Hepatocyte (in vitro differentiated cells): ENCODE data around the gene FEM1C. TPM values are rescaled to one million over a fixed set of nuclear protein-coding genes. Genes with fewer than 3 reads are reported as not detected.

Source experiments
- DNase-seq: peaks from one replicate; pipeline ENCODE4 v3.0.0-alpha.2; 2016; ENCODE audit warnings: low spot score
- H2AFZ ChIP-seq: fragments of 200-600 bp; sonication (generic); 2 replicates; pipeline ENCODE4 v1.6.0; 2016; ENCODE audit warnings: antibody characterized with exemption, mild to moderate bottlenecking
- H3K27ac ChIP-seq: fragments of 200-600 bp; sonication (generic); 2 replicates; pipeline ENCODE4 v1.5.1; 2016; ENCODE audit warnings: mild to moderate bottlenecking
- H3K27me3 ChIP-seq: fragments of 200-600 bp; sonication (generic); 2 replicates; pipeline ENCODE4 v1.6.1; 2016
- H3K36me3 ChIP-seq: fragments of 200-600 bp; sonication (generic); replicated peaks from 2 replicates; pipeline ENCODE4 v1.5.1; 2016; ENCODE audit warnings: low read depth; ENCODE audit not compliant: insufficient read depth
- H3K4me1 ChIP-seq: fragments of 200-600 bp; sonication (generic); 2 replicates; pipeline ENCODE4 v1.5.1; 2016; ENCODE audit warnings: mild to moderate bottlenecking, moderate library complexity; ENCODE audit not compliant: insufficient read depth
- H3K4me2 ChIP-seq: fragments of 200-600 bp; sonication (generic); 2 replicates; pipeline ENCODE4 v1.6.0; 2016
- H3K4me3 ChIP-seq: fragments of 200-600 bp; sonication (generic); 2 replicates; pipeline ENCODE4 v1.5.1; 2016; ENCODE audit warnings: mild to moderate bottlenecking
- H3K79me2 ChIP-seq: fragments of 200-600 bp; sonication (generic); 2 replicates; pipeline ENCODE4 v1.6.0; 2017; ENCODE audit warnings: mild to moderate bottlenecking
- H3K9me2 ChIP-seq: fragments of 200-600 bp; sonication (generic); replicated peaks from 2 replicates; pipeline ENCODE4 v1.6.0; 2017; ENCODE audit warnings: mild to moderate bottlenecking; ENCODE audit not compliant: insufficient read depth
- H3K9me3 ChIP-seq: fragments of 200-600 bp; sonication (generic); 2 replicates; pipeline ENCODE4 v1.5.1; 2016; ENCODE audit warnings: low read depth, mild to moderate bottlenecking
- H4K20me1 ChIP-seq: fragments of 200-600 bp; sonication (generic); 2 replicates; pipeline ENCODE4 v1.6.0; 2016; ENCODE audit warnings: mild to moderate bottlenecking; ENCODE audit not compliant: insufficient read depth, poor library complexity, severe bottlenecking
- CTCF ChIP-seq: fragments of 200-600 bp; sonication (generic); IDR thresholded peaks from 2 replicates; pipeline ENCODE4 v1.5.1; 2016; ENCODE audit warnings: antibody characterized with exemption, mild to moderate bottlenecking; ENCODE audit not compliant: poor library complexity
- EZH2 ChIP-seq: fragments of 200-600 bp; sonication (generic); IDR thresholded peaks from 2 replicates; pipeline ENCODE4 v1.6.1; 2016; ENCODE audit warnings: antibody characterized with exemption, mild to moderate bottlenecking, borderline replicate concordance
- EZH2phosphoT487 ChIP-seq: fragments of 200-600 bp; sonication (generic); IDR thresholded peaks from one replicate; pipeline ENCODE4 v1.6.1; 2018; ENCODE audit warnings: antibody characterized with exemption, mild to moderate bottlenecking, low read depth, moderate library complexity; ENCODE audit not compliant: unreplicated experiment, severe bottlenecking
- WGBS: methylation state at CpG from one replicate; pipeline ENCODE4 v1.1.6; 2016; ENCODE audit warnings: low lambda C conversion rate; ENCODE audit errors: missing lambda C conversion rate; 5-methylcytosine and 5-hydroxymethylcytosine counted together
- polyA plus RNA-seq: library from polyadenylated mRNA; unstranded; fragments of >200 nt; fragmentation: Nextera tagmentation; extraction: Ambion mirVana; gene quantifications from 2 replicates; pipeline ENCODE4 v1.2.1, GENCODE V29; 2016
- total RNA-seq: library from RNA; depleted of rRNA; stranded (reverse); fragments of >200 nt; gene quantifications from 2 replicates; pipeline ENCODE4 v1.2.3, GENCODE V29; 2014

Gene FEM1C
- total and polyA plus RNA-seq, 2 experiments from 2014 or later, result 10.7 to 27.0 TPM

- H3K9me2 ChIP-seq, result no peaks in the 10 kb centered on the region
- no peak for DNase-seq
- no peaks in the 10 kb centered on the region for H3K4me1 ChIP-seq
- no peaks in the 10 kb centered on the region for H3K36me3 ChIP-seq
- H2AFZ ChIP-seq, result no peak overlapping the region
- no peak for TF ChIP-seq EZH2
- no peak for TF ChIP-seq EZH2phosphoT487
- no peak for TF ChIP-seq CTCF
- no peaks in the 10 kb centered on the region for H4K20me1 ChIP-seq
- no peak overlapping the region for H3K4me2 ChIP-seq
- no peaks in the 10 kb centered on the region for H3K9me3 ChIP-seq
- 52% methylated on average over 3 of the region's 3 CpGs for WGBS
- no peak overlapping the region for H3K4me3 ChIP-seq
- no peaks in the 10 kb centered on the region for H3K79me2 ChIP-seq
- no peak overlapping the region for H3K27ac ChIP-seq
- H3K27me3 ChIP-seq, result no peaks in the 10 kb centered on the region
Observed at GRCh38 chr5:115501464-115502210, 42.9 kb downstream of the FEM1C start.

- Histone ChIP-seq H3K4me2 (no peak overlapping the region), H3K4me1 (no peaks in the 10 kb centered on the region), H3K36me3 (no peaks in the 10 kb centered on the region), H3K9me2 (no peaks in the 10 kb centered on the region), H3K27me3 (no peaks in the 10 kb centered on the region), H2AFZ (no peak overlapping the region), H3K4me3 (no peak overlapping the region), H4K20me1 (no peaks in the 10 kb centered on the region), H3K9me3 (no peaks in the 10 kb centered on the region), H3K79me2 (no peaks in the 10 kb centered on the region), H3K27ac (no peak overlapping the region)
- no peak for DNase-seq
- no peak for TF ChIP-seq EZH2phosphoT487
- TF ChIP-seq EZH2, result no peak
- no peak for TF ChIP-seq CTCF
Observed at GRCh38 chr5:115500225-115500624, 44.4 kb downstream of the FEM1C start.

- H3K79me2 ChIP-seq, result no peaks in the 10 kb centered on the region
- no peak overlapping the region for H3K4me3 ChIP-seq
- no peak overlapping the region for H2AFZ ChIP-seq
- no peaks in the 10 kb centered on the region for H3K36me3 ChIP-seq
- no peaks in the 10 kb centered on the region for H3K9me3 ChIP-seq
- no peak overlapping the region for H3K4me2 ChIP-seq
- H3K9me2 ChIP-seq, result no peaks in the 10 kb centered on the region
- WGBS, result 86% methylated on average over 5 of the region's 5 CpGs
- H3K27ac ChIP-seq, result no peak overlapping the region
- H4K20me1 ChIP-seq, result no peaks in the 10 kb centered on the region
- TF ChIP-seq CTCF, result no peak
- TF ChIP-seq EZH2, result no peak
- TF ChIP-seq EZH2phosphoT487, result no peak
- H3K4me1 ChIP-seq, result no peaks in the 10 kb centered on the region
- DNase-seq, result no peak
- no peaks in the 10 kb centered on the region for H3K27me3 ChIP-seq
Observed at GRCh38 chr5:115496936-115497576, 47.5 kb downstream of the FEM1C start.
